HG03520 (cell line): ENCODE results near the gene IHH.

Experiments
- ATAC-seq: cut with Tn5 transposase; IDR thresholded peaks from one replicate; pipeline ENCODE4 v1.9.1; 2021; ENCODE audit warnings: mild to moderate bottlenecking, moderate library complexity; ENCODE audit not compliant: unreplicated experiment

Gene IHH

DNA sequence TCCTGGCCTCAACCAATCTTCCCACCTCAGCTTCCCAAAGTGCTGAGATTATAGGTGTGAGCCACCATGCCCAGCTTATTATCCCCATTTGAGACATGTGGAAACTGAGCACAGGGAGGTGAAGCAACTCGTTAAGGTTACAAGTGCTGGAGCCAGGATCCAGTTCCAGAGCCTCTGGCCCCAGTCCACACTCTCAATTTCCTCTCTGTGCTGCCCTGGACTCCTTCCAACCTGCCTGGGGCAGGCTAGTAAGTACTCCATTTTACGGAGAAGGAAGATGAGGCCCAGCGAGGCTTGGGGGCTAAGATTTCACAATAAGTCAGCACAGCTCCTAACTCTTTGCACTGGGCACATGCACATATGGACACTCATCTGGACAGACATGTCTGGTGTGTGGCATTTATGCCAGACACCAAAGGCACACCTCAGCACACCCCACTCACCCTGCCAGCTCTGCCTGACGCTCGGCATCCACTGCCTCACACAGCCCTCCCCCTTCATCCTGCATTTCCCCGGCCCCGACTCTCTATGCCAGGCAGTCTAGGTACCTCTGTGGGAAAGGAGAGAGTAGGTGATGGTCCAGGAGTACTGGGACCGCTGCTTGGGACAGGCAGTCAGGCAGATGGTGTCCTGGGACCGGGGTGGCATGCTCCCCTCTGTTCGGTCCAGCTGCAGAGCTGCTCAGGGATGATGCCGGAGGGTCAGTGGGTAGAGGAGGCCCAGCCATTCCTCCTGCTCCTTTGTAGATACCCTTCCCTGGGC is 39.9 kb downstream of the IHH start:
- no peak for ATAC-seq

DNA sequence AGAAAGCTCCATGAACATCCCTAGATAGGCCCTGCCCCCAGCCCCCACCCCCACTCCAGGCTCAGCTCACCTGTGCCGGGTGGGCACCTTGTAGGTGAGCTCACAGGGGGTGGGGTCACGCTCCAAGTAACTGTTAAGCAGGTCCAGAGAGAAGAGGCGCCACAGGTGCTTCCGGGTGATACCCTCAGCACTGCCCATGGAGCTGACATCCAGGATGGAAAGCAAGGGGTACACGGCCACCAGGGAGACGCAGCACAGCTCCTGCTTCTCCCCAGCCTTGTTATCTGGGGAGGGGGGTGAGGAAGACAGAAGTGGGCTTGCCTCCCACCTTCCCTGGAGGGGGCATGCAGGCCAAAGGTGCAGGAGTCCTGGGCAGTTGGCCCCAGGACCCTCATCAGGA is 41.3 kb downstream of the IHH start:
- ATAC-seq = no peak

DNA sequence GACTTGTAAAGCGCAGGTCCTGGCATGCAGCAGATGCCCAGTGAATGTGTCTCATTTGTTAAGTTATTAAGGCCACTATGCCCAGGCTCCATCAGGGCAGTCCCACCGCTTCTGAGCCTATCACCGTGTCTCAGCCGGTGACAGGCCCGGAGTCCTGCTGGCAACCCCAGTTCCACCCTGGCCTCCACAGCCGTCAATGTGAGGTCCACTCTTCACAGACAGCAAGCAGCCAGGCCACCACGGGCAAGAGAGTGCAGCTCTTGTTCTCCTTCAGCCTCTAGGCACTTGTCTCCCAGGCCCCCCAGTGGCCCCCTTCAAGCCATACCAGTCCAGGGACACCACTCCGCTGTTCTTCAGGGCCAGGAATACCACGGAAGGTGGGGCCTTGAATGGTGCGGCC is 42.0 kb downstream of the IHH start:
- ATAC-seq = no peak

DNA sequence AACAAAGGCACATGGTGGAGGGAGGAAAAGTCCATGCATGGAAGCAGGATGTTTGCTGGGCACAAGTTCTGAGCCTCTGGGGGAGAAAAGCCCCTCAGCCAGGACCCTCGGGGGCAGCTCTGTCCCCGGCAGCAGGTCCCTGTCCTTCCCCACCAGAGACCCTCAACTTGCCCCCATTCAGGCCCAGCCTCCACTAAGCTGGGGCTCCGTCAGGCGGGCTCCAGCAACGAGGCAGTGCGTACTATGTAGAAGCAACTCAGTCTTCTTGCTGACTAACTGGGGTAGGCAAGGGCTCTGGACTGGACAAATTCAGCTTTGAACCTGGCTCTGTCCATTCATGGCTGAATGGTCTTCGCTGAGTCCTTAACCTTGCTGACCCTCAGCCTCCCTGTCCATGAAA is 42.4 kb downstream of the IHH start:
- ATAC-seq = no peak

DNA sequence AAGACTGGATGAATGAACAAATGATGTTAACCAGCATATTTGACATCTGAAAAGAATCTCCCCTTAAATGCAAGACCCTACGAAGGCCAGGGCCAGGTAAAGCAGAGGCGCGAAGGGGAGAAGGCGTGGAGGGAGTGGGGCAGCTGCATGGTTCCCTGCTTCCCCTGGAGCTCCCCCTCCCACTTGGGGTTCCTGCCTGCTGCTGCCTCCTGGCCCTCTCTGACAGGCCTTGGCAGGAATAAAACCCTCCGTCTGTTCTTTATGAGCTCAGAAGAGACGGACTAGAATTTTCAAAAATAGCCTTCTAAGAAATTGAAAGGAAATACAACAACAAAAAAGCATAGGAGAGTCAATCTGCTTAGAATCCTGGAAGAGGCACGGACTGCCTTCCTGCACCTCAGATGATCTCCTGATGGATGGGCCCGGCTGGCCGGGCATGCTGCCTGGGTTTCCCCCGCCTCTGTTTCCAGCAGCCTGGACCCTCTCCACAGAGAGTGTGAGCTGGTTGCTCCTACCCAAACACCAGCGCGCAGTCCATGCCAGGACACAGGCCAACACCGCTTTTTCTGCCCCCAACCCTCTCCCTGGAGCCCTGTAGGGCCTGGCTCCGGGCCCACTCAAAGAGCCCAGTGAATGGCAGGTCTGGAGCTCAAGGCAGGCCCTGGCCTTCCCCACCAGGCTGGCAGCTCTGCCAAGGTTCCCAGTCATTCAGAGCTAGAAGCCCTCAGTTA is 43.4 kb downstream of the IHH start:
- ATAC-seq = no peak

DNA sequence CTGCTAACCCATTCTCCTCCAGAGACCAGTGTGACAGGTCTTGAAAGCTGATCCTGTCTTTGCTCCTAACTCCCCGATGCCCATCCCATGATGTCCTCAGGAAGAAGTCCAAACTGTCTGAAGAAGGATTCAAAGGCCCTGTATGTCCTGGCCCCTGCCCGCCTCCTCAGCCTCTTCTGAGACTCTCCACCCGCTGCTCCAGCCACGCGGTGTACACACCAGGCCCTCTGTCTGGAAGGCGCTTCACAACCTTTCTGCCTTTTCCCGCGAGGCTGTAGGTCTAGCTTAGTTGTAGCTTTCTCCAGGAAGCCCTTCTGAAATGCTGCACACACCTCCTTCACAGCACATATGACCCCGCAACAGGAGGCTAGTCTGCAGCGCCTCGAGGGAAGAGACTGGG is 44.0 kb downstream of the IHH start:
- no peak for ATAC-seq

DNA sequence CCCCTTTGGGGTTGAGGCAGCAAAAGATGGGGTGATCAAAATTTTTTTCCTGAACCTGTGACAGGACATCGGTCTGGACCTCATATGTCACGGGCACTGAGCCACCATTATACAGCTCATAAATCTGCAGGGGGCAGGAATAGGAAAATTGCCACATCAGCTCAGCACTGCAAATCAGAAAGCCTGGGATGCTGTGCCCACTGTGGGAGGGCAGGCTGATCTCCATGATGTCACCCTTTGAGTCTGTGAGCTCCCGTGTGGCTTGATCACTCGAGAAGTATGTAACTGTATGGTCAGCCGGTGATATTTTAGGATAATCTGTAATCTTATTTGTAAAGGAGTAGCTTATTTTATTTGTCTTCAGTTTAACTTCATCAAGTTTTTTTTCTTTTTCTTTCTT is 49.8 kb downstream of the IHH start:
- no peak for ATAC-seq

DNA sequence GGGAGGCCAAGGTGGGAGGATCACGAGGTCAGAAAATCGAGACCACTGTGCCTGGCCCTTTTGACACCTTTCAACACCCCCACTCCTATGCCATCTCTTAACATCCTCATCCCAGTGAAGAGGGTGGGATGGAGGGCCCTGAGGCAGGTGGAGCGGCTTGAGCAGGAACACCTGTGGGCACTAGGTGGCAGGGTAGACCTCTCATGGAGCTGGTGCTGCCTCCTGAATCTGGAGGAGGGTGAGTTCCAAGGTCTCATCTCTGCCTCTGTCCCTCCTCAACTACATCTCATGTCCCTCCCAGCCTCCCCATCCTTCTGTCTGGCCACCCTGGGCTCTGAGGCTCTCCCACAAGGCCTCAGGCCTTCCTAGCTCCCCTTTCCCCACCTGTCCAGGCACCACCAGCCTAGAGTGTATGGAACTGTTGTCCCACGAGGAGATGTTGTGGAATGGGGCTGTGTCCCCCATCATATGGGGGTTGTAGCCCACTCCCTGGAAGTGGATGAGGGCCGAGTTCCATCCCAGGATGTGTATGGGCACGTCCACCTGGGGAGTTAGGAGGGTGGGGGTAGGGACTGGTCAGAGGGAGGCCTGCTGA is 50.5 kb downstream of the IHH start:
- no peak for ATAC-seq

DNA sequence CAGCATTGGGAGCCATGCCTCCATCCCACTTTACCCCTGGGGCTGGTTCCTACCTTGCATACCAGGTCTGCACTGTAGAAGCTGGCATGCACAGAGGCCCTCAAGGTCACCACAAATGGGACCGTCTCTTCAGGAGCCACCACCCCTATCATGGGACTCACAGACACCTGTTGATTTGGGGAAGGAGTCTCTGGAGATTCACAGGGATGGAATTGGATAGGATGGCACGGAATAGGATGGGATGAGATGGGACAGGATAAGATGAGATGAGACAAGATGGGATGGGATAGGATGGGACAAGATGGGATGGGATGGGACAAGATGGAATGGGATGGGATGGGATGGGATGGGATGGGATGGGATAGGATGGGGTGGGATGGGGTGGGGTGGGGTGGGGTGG is 51.4 kb downstream of the IHH start:
- ATAC-seq = no peak
